HuH-7.5 (cell line): ENCODE data around the gene CD46.
"Not testable (repeated sequence)": the region's sequence is repeated elsewhere in the genome, so short reads cannot be mapped to it uniquely, and the experiment has no call there.

ENCODE experiments used
- DNase-seq: peaks from one replicate; pipeline ENCODE4 v3.0.0; 2011; ENCODE audit warnings: low spot score

The CD46 gene

DNA sequence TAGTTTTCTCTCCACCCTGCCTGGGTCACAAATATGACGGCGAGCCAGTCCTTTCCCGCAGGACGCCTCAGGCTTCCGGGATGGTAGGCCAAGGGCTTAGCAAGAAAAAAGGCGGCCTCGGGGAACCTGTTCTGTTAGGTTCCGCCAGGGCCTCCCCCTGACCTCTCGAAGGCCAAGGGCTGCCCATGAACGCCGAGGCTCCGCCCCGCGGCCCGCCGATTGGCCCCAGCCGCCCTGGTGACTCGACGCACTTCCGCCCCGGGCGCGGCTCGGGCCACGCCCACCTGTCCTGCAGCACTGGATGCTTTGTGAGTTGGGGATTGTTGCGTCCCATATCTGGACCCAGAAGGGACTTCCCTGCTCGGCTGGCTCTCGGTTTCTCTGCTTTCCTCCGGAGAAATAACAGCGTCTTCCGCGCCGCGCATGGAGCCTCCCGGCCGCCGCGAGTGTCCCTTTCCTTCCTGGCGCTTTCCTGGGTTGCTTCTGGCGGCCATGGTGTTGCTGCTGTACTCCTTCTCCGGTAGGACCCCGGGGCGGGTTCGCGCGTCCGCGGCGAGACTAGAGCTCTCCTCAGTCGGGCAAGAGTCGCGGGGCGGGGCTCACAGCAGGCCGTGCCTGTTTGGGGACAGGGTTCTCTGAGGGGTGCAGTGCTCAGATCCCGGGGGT, at the start of gene CD46:
Gene CD46 (plus strand): TSS at position 265 of the 666 bp plus-strand sequence. CDS start 159 bp downstream, at position 424.
- peak; percentile 44 for DNase-seq

DNA sequence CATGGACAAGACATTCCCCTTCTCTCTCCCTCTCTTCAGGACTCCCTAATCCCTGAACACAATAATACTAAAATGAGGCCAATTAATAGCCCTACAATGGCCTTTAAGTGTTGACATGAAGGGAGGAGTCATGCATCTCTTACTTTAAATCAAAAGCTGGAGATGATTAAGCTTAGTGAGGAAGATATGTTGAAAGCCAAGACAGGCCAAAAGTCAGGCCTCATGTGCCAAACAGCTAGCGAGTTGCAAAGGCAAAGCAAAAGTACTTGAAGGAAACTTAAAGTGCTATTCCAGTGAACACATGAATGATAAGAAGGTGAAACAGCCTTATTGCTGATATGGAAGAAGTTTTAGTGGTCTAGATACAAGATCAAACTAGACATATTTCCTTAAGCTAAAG, 49.5 kb upstream of the CD46 start:
- no peak for DNase-seq

DNA sequence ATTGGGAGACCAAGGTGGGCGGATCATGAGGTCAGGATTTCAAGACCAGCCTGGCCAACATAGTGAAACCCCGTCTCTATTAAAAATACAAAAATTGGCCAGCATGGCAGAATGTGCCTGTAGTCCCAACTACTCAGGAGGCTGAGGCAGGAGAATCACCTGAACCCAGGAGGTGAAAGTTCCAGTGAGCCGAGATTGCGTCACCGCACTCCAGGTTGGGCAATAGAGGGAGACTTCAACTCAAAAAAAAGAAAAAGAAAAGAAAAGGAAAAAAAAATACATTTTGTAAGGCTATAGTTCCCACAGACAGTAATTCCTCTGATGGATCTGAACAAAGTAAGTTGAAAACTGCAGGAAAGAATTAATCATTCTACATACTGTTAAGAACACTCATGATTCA, 48.1 kb upstream of the CD46 start:
- no peak for DNase-seq

DNA sequence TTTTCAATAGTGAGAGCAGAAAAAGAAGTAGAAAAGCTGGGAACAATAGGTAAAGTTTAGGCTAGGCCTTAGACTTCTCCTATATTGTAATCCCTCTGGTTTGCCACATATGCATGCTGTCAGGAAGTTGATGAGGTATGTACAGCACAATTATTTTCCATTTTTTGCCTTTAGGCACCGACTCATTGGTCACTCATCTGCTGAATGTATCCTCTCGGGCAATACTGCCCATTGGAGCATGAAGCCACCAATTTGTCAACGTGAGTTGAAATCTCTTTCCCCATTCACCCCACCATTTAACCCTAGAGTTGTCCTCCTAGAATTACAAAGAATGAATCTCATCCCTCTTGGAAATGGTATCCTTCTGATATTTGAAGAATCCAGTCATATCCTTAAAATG, 43.9 kb upstream of the CD46 start:
- not testable (repeated sequence) for DNase-seq

DNA sequence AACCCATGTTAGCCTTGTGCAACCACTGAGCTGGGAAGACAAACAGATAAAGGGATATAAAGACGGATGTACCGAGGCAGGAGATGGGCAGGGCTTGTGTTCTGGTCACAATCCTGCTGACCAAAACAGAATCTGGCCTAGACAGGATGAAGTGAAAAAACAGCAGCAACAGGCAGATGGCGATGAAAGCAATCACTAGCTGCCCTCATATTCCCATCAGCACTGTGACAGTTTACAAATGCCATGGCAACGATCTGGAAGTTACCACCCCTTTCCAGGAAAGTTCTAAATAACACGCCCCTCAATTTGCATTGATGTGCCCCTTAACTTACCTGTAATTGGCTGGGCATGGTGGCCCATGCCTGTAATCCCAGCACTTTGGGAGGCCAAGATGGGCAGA, 40.6 kb upstream of the CD46 start:
- peak; percentile 6 for DNase-seq

DNA sequence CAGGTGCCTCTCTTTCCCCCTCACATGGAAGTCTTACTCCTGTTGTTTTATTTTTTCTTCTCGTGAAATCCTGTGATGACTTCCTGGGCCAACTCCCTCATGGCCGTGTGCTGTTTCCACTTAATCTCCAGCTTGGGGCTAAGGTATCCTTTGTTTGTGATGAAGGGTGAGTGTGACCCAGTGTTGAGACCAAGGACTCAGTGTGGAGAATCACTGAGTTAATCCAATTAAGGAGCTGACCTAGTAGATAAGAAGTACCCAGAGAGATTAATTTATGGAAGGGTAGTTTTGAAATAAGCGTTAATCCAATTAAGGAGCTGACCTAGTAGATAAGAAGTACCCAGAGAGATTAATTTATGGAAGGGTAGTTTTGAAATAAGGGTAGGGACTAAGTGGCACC, 39.2 kb upstream of the CD46 start:
- not testable (repeated sequence) for DNase-seq

DNA sequence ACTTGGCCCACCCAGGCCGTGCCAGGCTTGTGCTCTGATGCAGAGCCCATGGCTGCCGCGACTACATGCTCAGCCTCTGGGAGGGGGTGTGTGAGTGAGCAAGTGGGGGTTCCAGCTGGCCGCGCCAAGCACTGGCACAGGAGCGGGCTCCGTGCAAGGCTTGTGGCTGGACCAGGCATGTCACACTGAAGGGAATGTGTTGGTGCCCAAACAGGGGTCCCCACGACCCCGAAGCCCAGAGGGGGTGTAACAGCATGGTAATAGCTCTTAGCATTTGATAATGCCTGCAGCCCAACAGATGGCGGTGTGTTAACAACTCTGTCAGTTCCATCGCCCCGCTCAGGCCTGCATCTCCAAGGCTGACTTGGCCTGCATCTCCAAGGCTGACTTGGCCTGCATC, 38.3 kb upstream of the CD46 start:
- no peak for DNase-seq

DNA sequence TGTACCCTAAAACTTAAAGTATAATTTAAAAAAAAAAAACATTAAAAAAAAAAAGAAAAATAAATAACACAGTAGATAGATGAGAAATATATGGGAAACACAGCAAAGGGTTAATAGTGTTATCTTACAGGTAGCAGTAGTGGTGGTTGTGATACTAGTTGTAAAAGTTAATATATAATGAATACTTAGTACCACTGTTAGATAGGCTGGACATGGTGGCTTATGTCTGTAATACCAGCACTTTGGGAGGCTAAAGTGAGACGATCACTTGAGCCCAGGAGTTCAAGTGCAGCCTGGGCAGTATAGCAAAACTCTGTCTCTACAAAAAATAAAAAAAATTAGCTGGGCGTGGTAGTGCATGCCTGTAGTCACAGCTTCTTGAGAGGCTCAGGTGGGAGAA, 32.6 kb upstream of the CD46 start:
- DNase-seq, result no peak

DNA sequence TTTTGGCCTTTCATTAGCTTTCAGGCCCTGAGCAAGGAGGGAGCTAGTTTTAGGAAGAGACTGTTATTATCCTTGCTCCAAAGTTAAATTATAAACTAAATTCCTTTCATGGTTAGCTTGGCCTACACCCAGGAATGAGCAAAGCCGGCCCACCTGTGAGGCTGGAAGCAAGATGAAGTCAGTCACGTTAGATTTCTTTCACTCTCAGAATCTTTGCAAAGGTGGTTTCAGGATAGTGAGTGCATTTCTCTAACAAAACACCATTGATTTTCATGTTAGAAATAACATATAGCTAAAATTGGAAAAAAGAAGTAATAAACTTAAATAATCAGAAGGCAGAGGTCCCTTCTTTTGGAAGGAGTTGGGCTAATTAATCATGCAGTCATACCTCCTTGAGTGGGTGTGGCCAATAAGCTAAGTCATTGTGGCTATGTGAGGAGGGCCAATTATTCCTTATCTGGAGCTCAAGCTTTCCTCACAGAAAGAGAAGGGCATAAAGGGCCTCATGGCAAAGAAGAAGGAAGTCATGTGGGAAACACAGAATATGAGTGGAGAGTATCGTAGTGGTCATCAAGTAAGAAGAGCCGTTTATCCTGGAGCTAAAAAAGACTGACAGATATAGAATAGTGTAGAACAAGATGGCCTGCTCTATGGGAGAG, 23.5 kb upstream of the CD46 start:
- not testable (repeated sequence) for DNase-seq

DNA sequence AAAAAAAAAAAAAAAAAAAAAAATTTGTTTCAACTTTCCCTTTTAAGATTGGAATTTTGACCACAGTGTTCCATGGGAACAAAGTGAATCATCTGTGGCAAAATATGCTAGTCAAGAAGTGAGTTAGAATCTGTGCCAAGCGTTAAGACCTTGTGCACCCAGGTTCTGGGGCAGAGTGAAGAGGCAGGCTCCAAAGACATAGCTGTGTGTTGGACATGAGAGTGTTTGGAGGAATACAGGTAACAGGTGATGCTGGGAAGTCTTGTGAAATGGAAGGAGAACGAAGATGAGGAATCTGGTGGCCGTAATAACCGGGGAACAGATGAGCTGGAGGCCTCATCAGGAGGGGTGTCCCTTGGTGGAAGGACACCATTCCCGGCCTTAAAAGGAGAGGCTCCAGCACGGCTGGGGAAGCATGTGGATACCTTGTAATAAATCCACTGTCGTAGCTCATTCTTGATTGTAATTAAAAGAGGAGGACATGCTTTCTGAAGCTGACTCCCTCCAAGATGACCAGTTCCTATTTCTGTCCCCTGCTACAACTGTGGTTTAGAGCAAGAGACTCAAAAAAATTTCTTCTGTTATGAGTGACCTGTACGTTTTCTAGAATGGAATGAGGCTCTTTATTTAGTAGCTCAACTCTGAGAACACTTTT, 14.2 kb upstream of the CD46 start:
- not testable (repeated sequence) for DNase-seq

DNA sequence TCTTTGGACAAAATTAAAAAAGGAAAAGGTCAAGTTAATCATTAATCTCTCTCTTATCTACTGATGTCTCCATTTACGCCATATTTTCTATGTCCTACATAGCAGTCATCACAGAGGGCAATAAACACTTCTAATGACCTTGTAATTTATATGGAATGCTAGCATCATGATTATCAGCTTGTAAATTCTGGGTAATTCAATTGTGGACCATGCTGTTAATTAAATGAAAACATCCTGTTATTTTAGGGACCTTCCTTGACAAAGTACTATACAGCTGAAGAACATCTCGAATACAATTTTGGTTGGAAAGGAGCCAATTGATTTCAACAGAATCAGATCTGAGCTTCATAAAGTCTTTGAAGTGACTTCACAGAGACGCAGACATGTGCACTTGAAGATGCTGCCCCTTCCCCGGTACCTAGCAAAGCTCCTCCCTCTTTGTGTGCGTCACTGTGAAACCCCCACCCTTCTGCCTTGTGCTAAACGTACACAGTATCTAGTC, 13.6 kb upstream of the CD46 start:
- DNase-seq, result peak; percentile 22

DNA sequence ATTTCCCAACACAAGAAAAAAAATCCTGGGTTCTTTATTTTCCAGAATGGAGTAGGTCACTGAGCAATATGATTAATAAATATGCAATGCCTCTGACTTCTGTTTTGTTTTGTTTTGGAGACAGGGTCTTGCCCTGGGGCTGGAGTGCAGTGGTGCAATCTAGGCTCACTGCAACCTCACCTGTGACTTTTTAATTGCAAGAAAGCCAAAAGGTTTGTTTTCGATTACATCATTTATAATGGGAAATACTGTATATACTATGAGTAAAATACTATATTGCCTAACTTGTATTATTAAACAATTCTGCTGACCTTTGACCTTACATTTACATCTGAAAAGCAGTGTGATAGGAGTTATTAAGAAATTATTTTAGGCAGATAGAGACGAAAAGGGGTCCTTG, 11.6 kb upstream of the CD46 start:
- DNase-seq, result no peak

DNA sequence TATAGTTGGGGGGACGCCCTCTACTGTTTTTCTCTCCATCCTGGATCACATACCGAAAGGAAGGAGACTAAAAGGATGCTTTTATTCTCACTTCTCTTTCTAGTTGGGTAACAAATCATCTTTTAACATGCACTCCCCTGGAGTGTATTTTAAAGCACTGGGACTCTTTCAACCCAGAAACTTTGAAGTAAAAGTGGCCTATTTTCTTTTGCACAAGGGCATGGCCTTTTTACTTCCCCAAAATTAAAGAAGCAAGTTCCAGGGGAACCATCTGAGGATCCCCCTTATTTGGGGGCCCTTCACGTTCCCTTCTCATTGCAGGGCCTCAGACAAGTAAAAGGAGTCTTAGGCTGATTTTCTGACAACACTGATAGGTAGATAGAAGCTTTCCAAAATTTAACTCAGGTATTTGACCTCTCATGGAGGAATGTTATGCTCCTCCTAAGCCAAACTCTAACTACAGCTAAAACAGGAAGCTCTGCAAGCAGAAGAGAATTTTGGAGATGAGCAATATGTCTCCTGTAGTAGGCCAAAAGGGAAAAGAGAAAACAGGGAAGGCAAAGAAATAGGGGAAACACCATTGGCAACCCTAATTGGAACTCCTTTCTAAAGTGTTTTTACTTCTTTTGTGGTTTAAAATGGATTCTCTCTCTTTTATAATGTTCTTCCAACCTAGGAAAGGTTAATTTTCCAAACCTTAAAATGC, 8.9 kb upstream of the CD46 start:
- no peak for DNase-seq

DNA sequence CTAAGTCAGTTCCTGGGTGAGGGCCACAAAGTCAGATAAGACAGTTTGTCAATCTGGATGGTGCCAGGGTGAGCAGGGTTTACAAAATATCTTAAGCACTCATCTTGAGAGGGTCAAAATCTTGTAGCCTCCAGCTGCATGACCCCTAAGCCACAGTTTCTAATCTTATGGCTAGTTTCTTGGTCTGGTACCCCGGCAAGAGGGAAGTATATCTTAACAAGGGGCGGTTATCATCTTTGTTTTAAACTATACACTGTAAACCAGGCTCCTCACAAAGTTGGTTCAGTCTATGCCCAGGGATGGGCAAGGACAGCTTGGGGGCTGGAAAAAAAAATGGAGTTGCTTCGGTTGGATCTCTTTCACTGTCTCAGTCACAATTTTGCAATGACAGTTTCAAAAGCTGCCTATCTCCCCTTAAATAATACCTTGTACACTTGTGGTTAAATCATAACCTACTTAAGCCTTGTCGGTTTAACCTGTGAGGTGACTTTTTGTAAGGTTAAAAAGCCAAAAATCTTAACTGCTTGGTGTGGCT, 7.8 kb upstream of the CD46 start:
- DNase-seq, result no peak

DNA sequence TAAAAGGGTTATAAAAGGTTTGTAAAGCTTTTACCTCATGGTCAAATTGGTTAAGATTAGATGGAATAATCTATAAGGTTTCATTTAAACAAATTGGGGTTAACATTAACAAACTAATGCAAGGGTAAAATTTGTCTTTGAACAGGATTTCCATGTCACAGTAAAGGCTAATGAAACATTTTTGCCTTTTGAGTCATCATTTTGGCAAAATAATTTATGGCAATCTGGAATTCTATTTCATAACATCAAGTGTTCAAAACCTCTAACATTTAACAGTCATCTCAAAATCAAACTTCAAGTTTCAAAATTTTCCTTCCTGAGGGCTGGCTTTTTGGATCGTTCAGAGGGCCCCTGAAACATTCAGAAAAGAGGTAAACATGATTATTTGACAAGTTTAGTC, 6.6 kb upstream of the CD46 start:
- no peak for DNase-seq

DNA sequence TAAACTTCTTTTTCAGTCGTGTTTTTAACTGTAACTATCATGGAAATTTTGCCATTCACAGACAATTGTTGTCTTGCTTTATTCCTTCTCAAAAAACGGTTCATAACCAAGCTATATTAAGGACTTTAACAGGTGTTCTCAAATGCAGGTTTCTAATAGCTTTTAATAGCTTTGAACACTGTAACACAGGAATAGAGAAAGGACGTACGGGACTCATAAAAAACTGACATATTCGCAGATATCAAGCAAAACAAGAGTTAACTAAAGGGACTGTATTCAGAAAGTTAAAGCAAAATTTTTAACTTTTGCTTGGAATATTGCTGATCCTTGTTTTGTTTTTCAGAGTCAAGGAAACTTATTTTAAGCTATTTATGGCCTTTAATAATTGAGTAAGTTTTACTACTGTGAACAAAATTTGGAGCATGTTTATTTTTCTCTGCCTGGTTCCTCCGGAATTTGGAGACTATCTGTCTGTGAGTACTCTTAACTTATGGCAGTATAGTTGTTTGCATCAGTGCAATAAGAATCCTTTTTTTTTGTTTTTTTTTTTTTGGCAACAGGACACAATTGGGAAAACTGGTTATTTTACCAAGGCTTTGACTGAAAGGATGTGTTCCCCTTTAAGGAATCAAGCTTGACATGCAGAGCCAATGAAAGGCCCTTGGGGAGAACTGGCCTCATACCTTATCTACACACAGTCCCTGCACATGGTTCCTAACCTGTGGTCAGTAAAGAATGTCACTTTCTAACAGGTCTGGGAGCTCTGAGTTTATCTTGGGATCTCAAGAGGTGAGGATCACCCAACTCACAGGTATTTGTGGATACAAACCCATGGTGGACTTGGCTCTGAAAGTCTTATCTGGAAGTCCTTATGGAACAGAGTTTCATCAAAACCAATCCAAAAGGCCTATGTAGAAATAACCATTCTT, 5.8 kb upstream of the CD46 start:
- DNase-seq, result no peak

DNA sequence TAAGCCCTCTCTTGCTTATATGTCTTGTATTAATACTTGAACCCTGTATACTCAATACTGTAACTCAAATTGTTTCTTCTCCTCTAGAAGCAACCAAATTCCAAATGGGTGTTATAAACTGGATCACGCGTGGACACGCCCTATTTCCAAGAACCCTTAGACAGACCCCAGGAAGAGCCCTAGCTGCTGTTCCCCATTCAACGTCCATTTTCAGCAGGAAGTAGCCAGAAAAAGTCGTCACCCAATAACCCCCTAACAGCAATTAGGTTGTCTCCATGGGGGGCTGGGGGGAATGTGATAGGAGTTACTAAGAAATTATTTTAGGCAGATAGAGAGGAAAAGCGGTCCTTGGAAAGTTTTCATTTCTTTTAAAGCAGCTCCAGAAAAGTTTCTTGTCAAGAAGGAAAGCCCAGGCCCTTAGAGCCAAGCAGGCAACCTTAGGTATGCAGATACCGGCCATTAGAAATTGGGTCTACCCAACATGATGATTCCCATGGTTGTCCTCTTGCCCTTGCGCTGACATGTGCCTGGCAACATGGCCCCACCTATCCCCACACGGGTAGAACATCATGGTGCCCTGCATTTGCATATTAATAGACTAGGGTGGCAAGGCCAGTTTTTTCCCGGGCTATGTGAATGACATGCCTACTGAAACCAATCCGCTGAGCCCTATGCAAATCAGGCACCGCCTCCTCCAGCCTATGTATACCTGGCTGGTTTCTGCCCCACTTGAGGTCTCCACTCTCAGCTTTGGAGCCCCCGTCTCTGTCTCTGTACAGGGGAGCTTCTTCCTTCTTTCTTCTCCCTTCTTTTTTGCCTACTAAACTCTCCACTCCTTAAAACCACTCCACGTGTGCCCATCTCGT, 4.0 kb upstream of the CD46 start:
- no peak for DNase-seq

DNA sequence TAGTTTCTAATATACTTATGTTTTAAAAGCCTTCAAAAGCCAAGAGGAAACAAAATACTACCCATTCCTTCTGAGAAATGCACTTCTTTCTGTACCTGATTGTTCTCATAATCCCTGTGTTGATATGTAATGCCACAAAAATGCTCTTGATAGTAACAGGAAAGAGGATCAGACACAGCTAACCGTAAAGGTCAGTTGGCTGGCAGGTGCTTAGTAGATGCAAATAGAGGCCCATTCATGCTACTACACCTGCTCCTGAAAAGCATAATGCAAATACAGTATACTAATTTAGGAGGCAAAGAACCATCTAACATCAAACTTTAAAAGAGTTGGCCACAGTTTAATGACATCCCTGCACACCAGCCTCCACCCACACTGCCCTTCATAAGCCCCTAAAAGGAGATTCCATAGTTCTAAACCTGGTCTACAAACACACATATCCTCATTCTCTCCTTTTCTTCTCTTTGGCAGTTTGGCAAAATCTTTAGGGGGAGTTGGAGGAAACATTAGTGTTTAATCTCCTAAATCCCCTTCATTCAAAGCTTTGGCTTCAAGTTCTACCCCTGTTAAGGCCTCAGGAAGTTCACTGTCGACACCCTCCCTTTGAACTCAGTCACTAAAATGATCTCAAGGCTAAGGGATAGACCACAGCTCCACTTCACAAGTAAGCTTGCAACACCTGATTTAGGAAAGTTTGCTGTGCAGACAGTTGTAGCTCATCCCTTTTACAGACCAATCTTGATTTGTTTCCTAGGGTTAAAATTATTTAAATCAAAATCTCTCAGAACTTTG, 2.9 kb upstream of the CD46 start:
- no peak for DNase-seq

DNA sequence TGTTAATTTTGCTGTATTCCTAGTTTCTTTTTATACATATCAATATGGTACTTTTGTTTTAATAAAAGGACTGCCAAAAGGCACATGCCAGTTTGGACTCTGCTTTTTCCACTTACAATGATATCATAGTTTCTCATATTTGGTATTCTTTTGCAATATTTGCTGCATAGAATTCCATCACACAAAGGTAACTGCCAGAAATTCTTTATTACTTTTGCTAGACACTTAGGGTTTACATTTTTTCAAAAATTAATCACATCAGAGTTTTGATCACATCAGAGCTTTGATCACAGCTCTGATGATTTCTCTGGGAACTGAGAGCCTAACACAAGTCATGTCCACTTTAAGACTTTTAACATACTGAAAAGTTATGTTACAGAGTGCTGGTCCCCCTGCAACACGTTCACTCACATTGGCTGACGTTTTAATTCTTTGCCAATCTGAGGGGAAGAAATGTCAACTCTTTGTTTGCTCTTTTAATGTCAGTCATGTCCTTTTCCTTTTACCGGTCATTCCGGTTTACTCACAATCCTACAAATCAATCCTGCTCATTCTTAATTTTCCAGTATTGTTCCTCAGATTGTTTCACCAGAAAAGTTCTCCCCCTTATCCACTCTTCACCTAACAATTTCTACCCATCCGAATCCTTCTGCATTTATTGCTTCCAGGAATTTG, 1.1 kb upstream of the CD46 start:
- no peak for DNase-seq
